ENCODE results near the gene RETREG1. TPM values are rescaled to one million over a fixed set of nuclear protein-coding genes. Genes with fewer than 3 reads are reported as not detected.

Gene RETREG1
- total and polyA plus RNA-seq, 2 of the 13 experiments (the other 11 are each of a cell fraction or from before 2014, with no cell fraction given): 0.07 TPM; not detected in 1

GRCh38 chr5:16465544-16466432 is 151.0 kb downstream of the RETREG1 start, which contains the start of gene ZNF622 (continued):
- TF ChIP-seq MIXL1 (CRISPR knock-in tag; IDR thresholded peaks at IDR 0.05) (peak; percentile 24; the same call in 1 of the 2 replicates), ZNF557 (CRISPR knock-in tag; IDR thresholded peaks at IDR 0.05) (peak; percentile 93; the same call in 1 of the 2 replicates), UBTF (CRISPR knock-in tag; IDR thresholded peaks at IDR 0.05) (peak; percentile 96), ZGPAT (CRISPR knock-in tag; IDR thresholded peaks at IDR 0.05) (peak; percentile 79), SCMH1 (CRISPR knock-in tag; IDR thresholded peaks at IDR 0.05; ENCODE audit: borderline replicate concordance) (no peak), GATA4 (IDR thresholded peaks at IDR 0.05; ENCODE audit: borderline replicate concordance, low read depth) (peak; percentile 55; the same call in 1 of the 2 replicates), TCF7L2 (IDR thresholded peaks at IDR 0.05; ENCODE audit: low read depth, low read length) (no peak), HMGA1 (CRISPR knock-in tag; conservative IDR thresholded peaks at IDR 0.05) (no peak), ZNF432 (CRISPR knock-in tag; IDR thresholded peaks at IDR 0.05; ENCODE audit: borderline replicate concordance) (no peak)
- TF ChIP-seq, protein P1, sequence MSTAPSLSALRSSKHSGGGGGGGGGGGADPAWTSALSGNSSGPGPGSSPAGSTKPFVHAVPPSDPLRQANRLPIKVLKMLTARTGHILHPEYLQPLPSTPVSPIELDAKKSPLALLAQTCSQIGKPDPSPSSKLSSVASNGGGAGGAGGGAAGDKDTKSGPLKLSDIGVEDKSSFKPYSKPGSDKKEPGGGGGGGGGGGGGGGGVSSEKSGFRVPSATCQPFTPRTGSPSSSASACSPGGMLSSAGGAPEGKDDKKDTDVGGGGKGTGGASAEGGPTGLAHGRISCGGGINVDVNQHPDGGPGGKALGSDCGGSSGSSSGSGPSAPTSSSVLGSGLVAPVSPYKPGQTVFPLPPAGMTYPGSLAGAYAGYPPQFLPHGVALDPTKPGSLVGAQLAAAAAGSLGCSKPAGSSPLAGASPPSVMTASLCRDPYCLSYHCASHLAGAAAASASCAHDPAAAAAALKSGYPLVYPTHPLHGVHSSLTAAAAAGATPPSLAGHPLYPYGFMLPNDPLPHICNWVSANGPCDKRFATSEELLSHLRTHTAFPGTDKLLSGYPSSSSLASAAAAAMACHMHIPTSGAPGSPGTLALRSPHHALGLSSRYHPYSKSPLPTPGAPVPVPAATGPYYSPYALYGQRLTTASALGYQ (CRISPR knock-in tag; IDR thresholded peaks at IDR 0.05): peak; percentile 66; the same call in 1 of the 2 replicates
- TF ChIP-seq, protein P2, sequence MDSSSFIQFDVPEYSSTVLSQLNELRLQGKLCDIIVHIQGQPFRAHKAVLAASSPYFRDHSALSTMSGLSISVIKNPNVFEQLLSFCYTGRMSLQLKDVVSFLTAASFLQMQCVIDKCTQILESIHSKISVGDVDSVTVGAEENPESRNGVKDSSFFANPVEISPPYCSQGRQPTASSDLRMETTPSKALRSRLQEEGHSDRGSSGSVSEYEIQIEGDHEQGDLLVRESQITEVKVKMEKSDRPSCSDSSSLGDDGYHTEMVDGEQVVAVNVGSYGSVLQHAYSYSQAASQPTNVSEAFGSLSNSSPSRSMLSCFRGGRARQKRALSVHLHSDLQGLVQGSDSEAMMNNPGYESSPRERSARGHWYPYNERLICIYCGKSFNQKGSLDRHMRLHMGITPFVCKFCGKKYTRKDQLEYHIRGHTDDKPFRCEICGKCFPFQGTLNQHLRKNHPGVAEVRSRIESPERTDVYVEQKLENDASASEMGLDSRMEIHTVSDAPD (CRISPR knock-in tag; IDR thresholded peaks at IDR 0.05): 0 out of 2 replicates have a peak, but pooled peaks have one; percentile 44
- TF ChIP-seq, protein P3, sequence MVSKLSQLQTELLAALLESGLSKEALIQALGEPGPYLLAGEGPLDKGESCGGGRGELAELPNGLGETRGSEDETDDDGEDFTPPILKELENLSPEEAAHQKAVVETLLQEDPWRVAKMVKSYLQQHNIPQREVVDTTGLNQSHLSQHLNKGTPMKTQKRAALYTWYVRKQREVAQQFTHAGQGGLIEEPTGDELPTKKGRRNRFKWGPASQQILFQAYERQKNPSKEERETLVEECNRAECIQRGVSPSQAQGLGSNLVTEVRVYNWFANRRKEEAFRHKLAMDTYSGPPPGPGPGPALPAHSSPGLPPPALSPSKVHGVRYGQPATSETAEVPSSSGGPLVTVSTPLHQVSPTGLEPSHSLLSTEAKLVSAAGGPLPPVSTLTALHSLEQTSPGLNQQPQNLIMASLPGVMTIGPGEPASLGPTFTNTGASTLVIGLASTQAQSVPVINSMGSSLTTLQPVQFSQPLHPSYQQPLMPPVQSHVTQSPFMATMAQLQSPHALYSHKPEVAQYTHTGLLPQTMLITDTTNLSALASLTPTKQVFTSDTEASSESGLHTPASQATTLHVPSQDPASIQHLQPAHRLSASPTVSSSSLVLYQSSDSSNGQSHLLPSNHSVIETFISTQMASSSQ (IDR thresholded peaks at IDR 0.05; ENCODE audit: low read depth): no peak
- TF ChIP-seq, protein P3 (CRISPR knock-in tag; IDR thresholded peaks at IDR 0.05; ENCODE audit: borderline replicate concordance): peak; percentile 52; the same call in 1 of the 2 replicates
- TF ChIP-seq, protein P4, sequence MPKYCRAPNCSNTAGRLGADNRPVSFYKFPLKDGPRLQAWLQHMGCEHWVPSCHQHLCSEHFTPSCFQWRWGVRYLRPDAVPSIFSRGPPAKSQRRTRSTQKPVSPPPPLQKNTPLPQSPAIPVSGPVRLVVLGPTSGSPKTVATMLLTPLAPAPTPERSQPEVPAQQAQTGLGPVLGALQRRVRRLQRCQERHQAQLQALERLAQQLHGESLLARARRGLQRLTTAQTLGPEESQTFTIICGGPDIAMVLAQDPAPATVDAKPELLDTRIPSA (CRISPR knock-in tag; IDR thresholded peaks at IDR 0.05; ENCODE audit: borderline replicate concordance): no peak

Measured in HepG2 (cell line).